Umbilical cord (tissue), 2 donors: Measurements from ENCODE around the gene ELP4. TPM values are rescaled to one million over a fixed set of nuclear protein-coding genes. Genes with fewer than 3 reads are reported as not detected.

Source experiments
- DNase-seq: peaks from one replicate; pipeline ENCODE4 v3.0.0-alpha.2; 2015; ENCODE audit warnings: low spot score
- total RNA-seq: library from RNA; depleted of rRNA; stranded (reverse); fragments of >200 nt; gene quantifications from one replicate; pipeline ENCODE4 v1.2.3, GENCODE V29; 2014; ENCODE audit warnings: low replicate concordance; ENCODE audit not compliant: insufficient read depth

The ELP4 gene
- total RNA-seq, 1 donor from 2014 or later: 46.5 TPM

DNA sequence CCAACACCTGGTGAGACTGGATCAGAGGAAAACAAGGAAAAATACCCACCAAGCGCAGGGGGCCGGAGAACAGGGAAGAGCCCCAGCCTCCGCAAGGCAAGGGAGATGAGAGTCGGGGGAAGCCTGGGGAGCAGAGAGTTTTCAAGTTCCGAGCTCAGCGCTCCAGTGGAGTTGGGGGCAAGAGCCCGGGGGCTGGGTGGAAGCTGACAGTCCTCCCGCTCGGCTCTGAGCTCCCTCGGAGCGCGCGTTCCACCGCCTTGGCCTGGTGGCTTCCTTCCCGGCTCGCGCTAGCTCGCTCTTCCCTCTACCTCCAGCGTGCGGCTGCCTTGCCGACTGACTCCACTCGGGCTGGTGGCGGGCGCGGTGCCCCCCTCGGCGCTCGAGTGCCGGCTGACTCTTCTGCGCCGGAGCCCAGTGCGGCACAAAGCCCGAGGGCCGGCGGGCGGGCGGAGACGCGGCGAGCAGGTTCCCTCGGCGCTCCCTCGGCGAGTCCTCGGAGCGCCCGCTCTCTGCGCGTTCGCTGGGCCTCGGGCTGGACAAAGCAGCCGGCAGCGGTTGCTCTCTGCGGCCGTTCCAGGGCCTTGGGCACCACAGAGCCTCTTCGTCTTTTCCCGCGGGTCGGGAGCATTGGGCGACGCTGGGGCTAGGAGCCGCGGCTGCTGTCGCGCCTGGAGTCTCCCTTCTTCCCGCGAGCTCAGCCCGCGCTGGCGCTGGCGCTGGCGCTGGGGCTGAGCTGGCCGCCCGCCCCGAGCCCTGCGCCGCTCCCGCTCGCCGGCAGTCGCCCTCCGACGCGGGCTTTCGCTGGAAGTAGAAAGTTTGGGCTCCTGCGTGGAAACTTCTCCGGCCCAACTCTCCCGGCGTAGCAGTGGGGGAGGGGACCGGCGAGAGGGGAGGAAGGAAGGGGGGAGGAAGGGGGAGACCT is 300.6 kb downstream of the ELP4 start:
- peak; percentile 53 for DNase-seq

DNA sequence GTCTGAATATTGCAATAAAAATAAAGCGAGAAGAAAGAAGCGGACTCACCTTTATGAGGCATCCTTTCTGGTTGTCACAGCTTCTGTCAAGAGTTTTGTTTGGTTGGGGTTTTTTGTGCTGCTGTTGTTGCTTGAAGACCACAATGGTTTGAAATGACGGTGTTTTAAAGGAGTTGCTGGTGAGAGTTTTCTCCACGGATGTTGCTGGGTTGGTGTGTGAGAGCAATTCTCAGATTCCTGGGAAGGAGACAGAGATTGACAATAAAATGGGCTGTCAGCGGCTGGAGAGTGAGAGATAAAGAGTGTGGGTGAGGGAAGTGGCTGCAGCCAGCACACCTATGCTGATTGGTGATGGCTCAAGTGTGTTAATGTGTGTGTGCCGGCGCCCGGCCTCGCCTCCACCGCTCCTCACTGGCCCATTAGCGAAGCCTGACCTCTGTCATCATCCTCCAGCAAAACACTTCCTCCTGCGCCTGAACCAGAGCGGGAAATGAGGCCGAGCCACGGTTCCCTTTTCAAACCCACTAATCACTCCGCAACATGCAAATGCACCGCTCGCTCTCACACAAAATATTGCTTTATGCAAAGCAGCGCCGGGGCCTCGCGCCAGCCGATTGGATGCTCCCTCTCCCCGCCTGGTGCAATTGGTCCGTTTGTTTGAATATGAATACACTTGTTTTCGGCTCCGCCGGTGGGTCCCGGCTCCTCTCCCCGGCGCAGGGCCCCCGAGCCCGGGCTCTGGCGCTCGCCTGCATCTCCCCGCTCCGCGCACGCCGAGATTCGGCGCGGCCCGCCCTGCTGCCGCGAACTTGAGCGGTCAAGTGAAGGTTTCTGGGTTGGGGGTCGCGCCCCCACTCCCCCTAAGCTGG is 301.4 kb downstream of the ELP4 start, which contains the start of gene PAX6:
Gene PAX6, minus strand, starts transcription at position 544 of the 869 bp plus-strand sequence. CDS start 4,911 bp downstream, outside the sequence.
- no peak for DNase-seq

DNA sequence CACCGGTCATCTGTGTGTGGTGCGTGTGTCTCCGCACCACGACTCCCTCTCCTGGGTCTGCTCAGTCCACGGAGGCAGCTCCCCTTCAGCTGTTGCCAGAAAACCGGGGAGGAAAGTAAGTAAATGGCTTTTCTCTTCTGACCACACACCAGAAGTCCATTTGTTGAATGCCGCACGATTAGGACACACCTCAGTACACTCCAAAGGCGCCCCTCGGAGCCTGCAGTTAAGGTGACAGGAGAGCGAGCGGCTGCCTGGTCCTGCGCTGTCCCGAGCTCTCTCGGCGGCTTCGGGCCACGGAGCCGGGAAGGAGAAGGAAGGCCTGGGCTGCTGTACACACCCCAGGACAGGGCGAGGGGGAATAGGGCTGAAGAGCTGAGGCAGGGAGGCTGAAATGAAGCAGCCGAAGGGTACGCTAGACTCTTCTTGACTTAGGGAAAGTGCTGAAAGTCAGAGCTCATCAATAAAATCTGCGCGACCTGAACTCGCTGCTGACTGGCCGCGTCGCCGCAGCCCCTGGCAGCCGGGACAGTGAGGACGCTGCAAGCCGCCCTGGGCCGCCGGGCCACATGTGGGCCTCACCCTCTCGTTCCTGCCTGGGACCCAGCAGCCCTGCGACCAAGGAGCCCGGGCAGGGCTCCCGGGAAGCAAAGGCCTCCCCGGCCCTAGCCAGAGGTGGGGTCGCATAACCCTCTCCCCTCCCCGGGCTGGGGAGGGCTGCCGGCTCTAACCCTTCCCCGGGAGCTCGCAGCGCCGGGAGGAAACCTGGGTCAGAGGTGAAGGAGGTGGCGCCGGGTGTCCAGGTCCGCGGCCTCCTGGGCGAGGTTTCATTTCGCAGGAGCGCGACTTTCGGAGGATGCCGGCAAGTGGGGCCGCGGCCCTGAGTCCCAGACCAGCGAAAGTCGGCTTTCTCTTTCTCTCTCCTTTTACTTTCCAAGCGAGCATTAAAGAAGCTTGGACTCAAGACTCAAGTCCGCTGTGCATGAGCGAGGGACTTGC is 303.1 kb downstream of the ELP4 start:
- no peak for DNase-seq

GRCh38 chr11:31813391-31814175 is 304.0 kb downstream of the ELP4 start:
- no peak for DNase-seq

DNA sequence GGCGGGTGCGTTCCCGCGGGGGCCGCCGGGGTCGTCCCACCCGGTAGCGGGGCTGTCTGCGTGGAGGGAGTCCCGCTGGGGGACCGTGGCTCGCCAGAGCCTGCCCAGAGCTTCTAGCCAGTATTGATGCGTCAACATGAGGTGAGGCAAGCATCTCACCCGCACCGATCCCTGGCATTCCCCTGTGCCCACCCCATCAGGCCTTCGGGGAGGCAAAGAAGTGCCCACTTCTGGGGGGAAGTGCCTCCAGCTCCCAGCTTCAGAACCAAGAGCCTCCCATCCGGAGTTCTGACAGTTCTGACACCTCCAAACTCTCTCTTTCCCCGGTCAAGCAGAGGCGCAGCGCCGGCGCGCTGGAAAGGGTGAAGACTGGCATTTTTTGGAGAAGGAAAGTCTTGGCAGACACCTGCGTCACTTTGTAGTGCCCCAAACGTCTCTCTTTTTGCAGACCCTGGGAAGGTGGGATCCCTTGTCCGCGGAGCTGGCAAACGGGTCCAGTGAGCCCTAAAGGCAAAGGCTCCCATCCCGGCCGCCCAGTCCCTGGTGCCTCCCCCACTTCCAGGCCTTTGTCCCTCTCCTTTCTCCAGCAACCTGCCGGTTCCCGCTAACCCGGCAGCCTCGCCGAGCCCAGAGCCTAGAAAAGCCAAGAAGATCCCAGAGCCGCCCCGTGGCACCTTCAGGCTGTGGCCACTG is 304.8 kb downstream of the ELP4 start:
- DNase-seq: no peak

DNA sequence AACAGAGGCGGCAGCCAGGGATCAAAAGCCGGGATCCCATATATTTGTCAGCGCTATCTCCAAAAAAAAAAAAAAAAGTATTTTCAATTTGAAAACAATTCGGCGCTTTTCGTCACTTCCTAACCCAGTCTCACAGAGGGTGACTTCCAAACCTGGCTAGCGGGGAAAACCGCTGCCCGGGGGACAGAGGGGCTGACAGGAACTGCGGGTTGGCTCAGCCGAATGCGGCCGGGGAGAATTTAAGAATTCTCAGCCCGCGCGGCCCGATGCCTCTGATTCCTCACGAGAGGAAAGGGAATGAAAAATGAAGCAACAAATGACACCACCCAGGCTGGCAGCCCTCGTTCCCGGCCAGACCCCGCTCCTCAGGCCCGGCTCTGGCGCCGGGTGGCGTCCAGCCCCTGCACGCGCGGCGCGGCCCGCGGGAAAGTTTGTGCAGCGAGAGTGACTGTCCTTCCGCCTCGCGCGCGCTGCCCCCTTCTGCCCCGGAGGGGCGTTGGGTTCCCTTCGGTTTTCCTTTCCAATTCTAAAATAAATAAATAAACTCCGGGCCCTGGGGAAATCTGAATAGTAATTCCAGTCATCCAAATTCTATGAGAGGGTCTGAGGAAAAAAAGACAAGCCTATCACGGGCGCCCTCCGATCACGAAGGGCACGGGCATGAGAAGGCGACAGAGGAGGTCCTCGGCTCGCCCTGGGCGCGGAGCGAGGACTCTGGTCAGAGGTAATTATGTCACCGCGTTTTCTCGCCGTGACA is 306.3 kb downstream of the ELP4 start:
- no peak for DNase-seq

- no peak for DNase-seq
Observed at GRCh38 chr11:31816468-31817053, 307.0 kb downstream of the ELP4 start.

DNA sequence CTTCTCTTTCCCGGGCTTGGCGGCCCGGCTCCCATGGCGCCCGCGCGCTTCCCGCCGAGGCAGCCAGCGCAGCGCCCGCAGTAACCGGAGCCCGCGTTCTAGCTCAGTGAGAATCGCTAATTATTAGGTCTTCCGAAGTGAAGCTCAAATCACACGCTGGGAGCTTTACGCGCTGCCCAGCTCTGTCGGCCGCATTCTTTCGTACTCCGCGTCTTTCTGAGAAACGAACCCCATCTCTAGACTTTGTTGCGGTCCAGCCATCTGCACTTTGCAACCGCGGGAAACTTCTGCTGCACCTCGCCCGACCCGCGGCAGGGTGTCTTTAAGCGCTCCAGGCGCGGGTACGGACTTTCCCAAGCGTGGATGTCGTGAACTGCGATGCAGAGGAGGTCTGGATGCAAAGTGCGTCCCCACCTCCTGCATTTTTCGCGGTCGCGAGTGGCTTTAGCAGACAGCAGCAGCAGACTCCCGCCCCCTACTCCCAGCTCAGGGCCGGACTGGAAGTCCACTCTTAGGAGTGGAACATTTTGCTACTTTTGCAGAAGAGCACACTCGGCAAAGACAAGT is 307.6 kb downstream of the ELP4 start:
- DNase-seq: no peak

- no peak for DNase-seq
Observed at GRCh38 chr11:31817621-31818424, 308.3 kb downstream of the ELP4 start.

DNA sequence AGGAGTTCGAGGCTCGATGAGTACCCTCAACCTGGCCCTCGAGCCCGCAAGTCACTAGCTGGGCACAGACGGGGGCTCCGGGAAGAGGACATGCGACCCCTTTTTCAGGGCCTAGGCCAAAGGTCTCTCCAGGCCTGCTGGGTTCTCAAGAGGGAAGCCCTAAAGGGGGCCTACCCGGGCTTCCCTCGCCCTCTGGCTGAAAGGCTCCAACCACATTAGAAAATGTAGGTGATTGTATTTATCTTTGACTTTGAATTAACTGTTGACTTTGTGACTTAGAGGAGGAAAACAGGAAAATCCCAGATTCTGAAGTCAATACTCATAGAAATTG is 308.8 kb downstream of the ELP4 start:
- DNase-seq: no peak

DNA sequence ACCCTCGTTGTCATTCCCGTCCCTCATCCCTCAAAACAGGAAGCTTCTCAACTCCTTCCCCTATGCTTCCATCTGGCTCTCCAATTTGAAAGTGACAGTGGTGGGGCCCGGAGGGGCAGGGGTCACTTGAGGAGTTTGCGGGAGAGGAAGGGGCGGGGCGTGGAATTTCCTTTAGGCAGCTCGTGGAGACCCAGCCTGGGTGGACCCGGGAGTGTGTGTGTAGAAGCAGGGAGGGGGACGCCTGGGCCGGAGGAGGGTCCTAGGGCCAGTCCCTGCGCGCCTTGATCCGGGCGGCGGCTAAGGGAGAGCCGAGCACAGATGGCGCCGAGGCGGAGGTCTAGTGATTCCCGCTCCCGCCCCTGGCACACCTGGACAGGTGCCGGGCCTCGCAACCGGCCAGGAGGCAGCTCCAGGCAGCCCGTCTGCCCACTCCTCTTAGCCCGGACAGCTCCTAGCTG is 309.3 kb downstream of the ELP4 start:
- DNase-seq: no peak

- DNase-seq: no peak
Observed at GRCh38 chr11:31819621-31820437, 310.3 kb downstream of the ELP4 start.

DNA sequence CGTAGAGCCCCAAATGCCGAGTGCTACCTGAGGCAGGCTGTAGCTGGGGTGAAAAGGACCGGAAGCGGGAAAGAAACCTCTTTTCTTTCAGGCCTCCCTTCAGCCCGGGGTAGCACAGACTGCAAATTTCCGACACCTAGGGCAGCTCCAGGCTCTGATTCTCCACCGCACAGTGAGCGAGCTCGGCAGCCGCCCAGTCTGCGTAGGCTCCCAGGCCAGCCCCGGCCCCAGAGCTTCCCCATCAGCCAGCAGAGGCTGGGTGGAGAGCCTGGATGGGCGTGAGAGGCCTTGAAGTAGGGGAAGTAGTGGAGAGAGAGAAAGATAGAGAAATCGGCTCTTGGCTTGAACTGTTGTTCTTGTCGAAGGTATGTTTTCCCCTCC is 310.9 kb downstream of the ELP4 start:
- no peak for DNase-seq

DNA sequence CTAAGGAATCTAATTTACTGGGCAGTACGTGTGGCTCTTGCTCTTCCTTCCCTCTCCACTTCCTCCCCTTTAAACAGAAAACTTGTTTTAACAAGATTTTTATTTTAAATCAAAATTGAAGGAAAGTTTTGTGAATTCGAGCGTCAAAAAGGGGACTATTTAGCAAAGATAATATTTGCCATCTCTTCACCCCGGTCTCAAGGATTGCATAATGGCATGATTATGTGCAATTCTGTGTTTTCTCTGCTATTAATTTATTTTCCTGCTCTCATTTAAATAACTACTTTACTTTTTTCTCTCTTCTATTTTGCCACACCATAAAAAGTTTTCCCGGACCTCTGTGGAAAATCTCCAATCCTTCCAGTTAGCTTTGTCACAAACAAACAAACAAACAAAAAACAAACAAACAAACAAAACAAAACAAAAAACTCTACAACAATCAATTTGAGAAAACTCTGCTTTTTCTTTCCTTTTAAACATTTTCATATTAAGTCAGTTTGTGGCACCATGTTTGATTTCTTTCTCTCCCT is 311.7 kb downstream of the ELP4 start:
- DNase-seq: no peak

GRCh38 chr11:31821766-31822165 is 312.2 kb downstream of the ELP4 start:
- no peak for DNase-seq
